ENCODE results near the gene INTS7.

The INTS7 gene

GRCh38 chr1:211891708-211892107 is 143.6 kb downstream of the INTS7 start:
- H3K4me3 ChIP-seq (ENCODE audit: low read depth, low read length): no peak overlapping the region
- TF ChIP-seq POLR2A (IDR thresholded peaks at IDR 0.05; ENCODE audit: extremely low read depth, insufficient read length) (no peak), MAX (IDR thresholded peaks at IDR 0.05; ENCODE audit: low read depth, low read length) (no peak)
- DNase-seq (ENCODE audit: low read depth): no peak
